ENCODE measurements around the gene ATP13A2.

- no peak for TF ChIP-seq EZH2phosphoT487 (IDR thresholded peaks at IDR 0.05; ENCODE audit: borderline replicate concordance, low read depth, low read length)
- no peak for TF ChIP-seq CTCF (conservative IDR thresholded peaks at IDR 0.05; ENCODE audit: low read length)
Observed at GRCh38 chr1:16969057-16969611, 42.6 kb downstream of the ATP13A2 start.
